GM18519 (cell line): ENCODE results near the gene LAPTM5.

Experiments used
- ATAC-seq: cut with Tn5 transposase; IDR thresholded peaks from one replicate; pipeline ENCODE4 v1.9.1; 2021; ENCODE audit warnings: mild to moderate bottlenecking, moderate library complexity; ENCODE audit not compliant: unreplicated experiment, low FRiP score

Gene LAPTM5

DNA sequence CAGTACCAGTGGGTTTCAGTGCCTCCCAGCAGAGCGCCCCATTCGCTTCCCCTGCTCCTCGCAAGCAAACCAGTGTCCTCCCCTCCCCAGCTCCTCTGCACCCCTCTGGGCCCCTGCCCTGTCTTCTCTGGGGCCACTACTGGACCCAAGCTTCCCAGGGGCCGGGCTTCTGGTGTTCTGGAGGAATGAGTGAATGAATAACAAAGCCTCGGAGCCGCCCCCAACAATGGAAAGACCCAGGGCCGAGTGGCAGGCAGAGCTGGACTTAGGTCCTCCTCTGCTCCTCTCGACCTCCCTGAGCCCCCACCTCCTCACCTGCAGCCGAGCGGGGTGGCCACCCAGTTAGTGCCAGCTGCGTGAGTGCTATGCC, 71.8 kb downstream of the LAPTM5 start:
- no peak for ATAC-seq

GRCh38 chr1:30684881-30685795, 72.4 kb downstream of the LAPTM5 start:
- ATAC-seq, result no peak

- no peak for ATAC-seq
Measured at GRCh38 chr1:30684259-30684658, 73.3 kb downstream of the LAPTM5 start.

DNA sequence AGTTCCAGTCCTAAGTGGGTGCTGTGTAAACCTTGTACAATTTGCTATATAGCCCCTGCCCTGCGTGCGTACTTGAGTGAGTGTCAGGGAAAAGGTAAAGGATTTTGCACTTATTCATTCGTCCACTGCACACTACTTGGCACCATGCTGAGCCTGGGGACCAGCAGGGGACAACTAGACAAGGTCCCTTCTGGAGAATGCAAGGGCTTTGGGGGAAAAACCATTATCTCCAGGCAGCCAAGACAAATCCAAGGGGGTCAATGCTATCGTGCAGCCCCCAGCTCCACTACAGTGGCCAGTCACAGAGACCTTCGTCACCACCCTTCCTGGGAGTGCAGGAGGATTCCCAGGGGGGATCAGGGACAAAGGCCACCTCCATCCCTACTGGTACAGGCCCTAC, 73.9 kb downstream of the LAPTM5 start:
- ATAC-seq, result no peak
